Endothelial cell (in vitro differentiated cells): Measurements from ENCODE around the gene TPP2. TPM values are rescaled to one million over a fixed set of nuclear protein-coding genes. Genes with fewer than 3 reads are reported as not detected.

Source experiments
- DNase-seq: peaks from one replicate; pipeline ENCODE4 v3.0.0; 2021; ENCODE audit warnings: low spot score
- H3K27ac Mint-ChIP-seq: one replicate; pipeline ENCODE4 v1.8.0; 2021; ENCODE audit warnings: mixed read lengths, inconsistent platforms; ENCODE audit not compliant: unreplicated experiment
- H3K27me3 Mint-ChIP-seq: one replicate; pipeline ENCODE4 v1.8.0; 2021; ENCODE audit warnings: mild to moderate bottlenecking, moderate library complexity, mixed read lengths, inconsistent platforms; ENCODE audit not compliant: unreplicated experiment
- H3K36me3 Mint-ChIP-seq: one replicate; pipeline ENCODE4 v1.8.0; 2021; ENCODE audit warnings: mild to moderate bottlenecking, low read depth, mixed read lengths, inconsistent platforms; ENCODE audit not compliant: unreplicated experiment
- H3K4me1 Mint-ChIP-seq: one replicate; pipeline ENCODE4 v1.8.0; 2021; ENCODE audit warnings: mild to moderate bottlenecking, mixed read lengths, inconsistent platforms; ENCODE audit not compliant: unreplicated experiment
- H3K4me3 Mint-ChIP-seq: one replicate; pipeline ENCODE4 v1.8.0; 2021; ENCODE audit warnings: mild to moderate bottlenecking, mixed read lengths, inconsistent platforms; ENCODE audit not compliant: unreplicated experiment
- H3K9me3 Mint-ChIP-seq: one replicate; pipeline ENCODE4 v1.8.0; 2021; ENCODE audit warnings: mixed read lengths, inconsistent platforms; ENCODE audit not compliant: unreplicated experiment
- total RNA-seq: library from RNA; stranded (reverse); fragmentation: NEBNext Ultra II Directional; extraction: Animal tissue kit (Norgen Biotek cat#: 25700); gene quantifications from one replicate; pipeline ENCODE4 v1.2.1, GENCODE V29; 2021; ENCODE audit not compliant: unreplicated experiment
- TF ChIP-seq, protein P1 (sequence below): fragments of 200-600 bp; sonication (generic); IDR thresholded peaks from one replicate; pipeline ENCODE4 v1.5.0; 2021; ENCODE audit warnings: antibody characterized with exemption; ENCODE audit not compliant: unreplicated experiment

TPP2 gene
- total RNA-seq, 1 donor from 2014 or later = 91.2 TPM

DNA sequence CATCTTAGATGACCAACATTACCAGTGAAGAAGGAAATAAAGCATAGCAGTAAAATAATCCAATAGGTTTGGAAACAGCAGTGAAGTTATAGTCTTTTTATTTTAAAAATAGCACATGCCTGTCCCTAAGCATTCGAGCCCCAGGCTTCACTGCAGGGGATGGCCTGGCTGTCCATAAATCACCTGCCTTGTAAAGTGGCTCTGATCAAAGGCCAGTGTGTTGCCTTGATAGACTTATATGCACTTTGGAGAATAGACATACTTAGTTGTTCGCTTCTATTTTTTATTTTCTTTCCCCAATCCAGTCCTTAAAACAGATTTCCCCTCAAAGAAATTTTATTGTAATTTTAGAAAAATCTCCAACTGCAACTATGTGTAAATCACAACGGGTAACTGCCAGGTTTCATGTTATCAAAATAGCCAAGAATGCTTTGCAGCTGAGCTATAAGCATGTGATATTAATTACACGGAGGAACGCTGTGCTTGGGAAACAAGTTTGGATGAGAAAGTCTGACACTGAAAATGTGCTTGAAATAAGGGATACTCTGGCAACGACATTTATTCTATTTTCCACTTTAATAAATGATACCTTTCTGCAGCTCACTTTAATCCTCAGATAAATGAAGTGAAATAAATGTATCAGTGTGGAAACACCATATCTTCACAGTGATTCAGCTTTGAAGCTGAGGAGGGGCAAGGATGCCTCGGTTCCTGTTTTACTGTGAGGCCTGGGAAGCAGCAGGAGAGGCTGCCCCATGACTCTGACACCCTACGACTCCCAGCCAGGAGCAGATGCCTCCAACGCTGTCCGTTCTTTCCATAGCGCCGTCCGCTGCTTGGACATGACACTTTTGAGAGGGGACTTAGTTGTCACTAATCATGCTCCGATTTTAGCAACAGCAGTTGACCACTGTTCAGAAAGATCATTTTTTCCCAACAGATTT, 103.6 kb downstream of the TPP2 start:
- no peak for DNase-seq
- TF ChIP-seq, protein P1, sequence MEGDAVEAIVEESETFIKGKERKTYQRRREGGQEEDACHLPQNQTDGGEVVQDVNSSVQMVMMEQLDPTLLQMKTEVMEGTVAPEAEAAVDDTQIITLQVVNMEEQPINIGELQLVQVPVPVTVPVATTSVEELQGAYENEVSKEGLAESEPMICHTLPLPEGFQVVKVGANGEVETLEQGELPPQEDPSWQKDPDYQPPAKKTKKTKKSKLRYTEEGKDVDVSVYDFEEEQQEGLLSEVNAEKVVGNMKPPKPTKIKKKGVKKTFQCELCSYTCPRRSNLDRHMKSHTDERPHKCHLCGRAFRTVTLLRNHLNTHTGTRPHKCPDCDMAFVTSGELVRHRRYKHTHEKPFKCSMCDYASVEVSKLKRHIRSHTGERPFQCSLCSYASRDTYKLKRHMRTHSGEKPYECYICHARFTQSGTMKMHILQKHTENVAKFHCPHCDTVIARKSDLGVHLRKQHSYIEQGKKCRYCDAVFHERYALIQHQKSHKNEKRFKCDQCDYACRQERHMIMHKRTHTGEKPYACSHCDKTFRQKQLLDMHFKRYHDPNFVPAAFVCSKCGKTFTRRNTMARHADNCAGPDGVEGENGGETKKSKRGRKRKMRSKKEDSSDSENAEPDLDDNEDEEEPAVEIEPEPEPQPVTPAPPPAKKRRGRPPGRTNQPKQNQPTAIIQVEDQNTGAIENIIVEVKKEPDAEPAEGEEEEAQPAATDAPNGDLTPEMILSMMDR = no peak
- Mint-ChIP-seq H3K36me3 (peaks cover 15% of the 10 kb centered on the region), H3K9me3 (no peaks in the 10 kb centered on the region), H3K27me3 (peaks cover 8% of the 10 kb centered on the region), H3K4me3 (no peak overlapping the region), H3K27ac (no peak overlapping the region), H3K4me1 (peaks cover 38% of the 10 kb centered on the region)

DNA sequence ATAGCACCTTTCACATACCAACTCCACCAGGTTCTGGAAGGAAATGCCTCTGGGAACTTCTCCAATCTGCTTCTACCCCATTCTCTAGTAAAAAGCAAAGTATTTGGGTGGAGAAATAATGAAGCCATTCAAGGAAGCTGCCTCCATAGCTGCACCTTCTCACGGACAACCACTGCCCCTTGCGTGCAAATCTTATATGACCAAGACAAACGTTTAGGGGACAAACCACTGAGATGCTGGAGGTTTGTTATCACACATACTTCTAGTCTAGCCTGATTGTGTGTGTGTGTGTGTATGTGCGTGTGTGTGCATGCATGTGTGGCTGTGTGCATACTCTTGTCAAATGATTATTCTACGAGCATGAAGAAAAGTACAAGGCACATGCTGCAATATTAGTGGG, 104.5 kb downstream of the TPP2 start:
- Mint-ChIP-seq H3K4me1 (peaks cover 38% of the 10 kb centered on the region), H3K27ac (no peak overlapping the region), H3K4me3 (no peak overlapping the region), H3K36me3 (peaks cover 15% of the 10 kb centered on the region), H3K27me3 (peaks cover 8% of the 10 kb centered on the region), H3K9me3 (no peaks in the 10 kb centered on the region)
- no peak for DNase-seq
- TF ChIP-seq, protein P1 = no peak

DNA sequence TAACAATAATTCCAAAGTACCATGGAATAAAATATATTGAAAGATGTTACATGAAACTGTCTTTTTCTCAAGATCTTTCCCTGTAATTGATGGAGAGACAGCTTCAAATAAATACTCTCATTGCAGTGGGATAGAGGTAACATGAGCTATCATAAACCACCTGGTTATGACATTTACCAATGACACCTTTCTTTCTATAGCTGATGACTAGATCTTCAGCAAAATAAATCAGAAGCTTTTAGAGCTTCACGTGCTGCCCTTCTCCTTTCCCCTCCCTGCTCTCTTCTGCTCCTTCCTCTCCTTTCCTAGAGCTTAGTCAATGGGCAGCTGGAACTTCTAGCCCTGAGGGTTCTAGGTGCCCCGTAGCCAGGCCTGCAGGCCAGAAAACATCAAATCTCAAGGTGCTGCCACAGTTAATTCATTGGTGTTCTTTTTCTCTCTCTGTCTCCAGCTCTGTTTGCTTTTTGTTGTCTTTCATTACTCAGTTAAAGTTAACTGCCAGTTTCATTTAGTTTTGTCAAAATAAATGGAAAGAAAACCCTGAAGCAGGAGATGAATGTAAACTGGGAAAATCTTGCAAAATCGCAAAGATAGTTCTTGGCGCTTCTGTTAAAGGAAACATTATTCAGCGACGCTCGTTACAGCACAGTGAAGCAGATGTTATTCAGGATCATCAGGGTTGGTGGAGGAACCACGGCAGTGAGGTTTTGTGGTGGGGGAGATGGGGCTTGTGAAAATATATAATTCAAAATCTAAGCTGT, 106.4 kb downstream of the TPP2 start:
- TF ChIP-seq, protein P1 = no peak
- Mint-ChIP-seq H3K36me3 (peaks cover 12% of the 10 kb centered on the region), H3K4me1 (peaks cover 30% of the 10 kb centered on the region), H3K27me3 (peaks cover 2% of the 10 kb centered on the region), H3K4me3 (peak overlapping the region; percentile 13), H3K9me3 (no peaks in the 10 kb centered on the region), H3K27ac (peak overlapping the region; percentile 95)
- DNase-seq = no peak

DNA sequence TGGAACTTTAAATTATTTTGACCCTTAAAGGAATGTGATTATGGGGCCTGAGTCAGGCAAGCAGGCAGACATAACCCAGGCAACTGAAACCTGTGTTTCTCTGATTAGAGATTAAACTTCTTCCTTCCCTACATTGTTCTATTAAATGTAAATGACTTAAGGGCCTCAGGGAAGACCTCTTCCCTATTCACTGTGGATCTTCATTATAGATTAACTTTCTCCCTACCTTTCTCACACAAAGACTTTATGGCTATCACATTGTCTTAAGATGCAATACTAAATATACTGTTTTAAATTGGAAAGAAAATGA, 106.9 kb downstream of the TPP2 start:
- DNase-seq = no peak
- peaks cover 2% of the 10 kb centered on the region for H3K27me3 Mint-ChIP-seq
- H3K4me1 Mint-ChIP-seq = peaks cover 32% of the 10 kb centered on the region
- no peaks in the 10 kb centered on the region for H3K9me3 Mint-ChIP-seq
- peaks cover 7% of the 10 kb centered on the region for H3K36me3 Mint-ChIP-seq
- TF ChIP-seq, protein P1 = no peak
- H3K27ac Mint-ChIP-seq = peak overlapping the region; percentile 95
- H3K4me3 Mint-ChIP-seq = peak overlapping the region; percentile 13
